H1 (cell line): ENCODE data around the gene DARS1.

Experiments
- CTCF ChIP-seq, 3 experiments: IDR thresholded peaks; 1 replicate in 2 of 3; 2 replicates in 1 of 3; pipeline versions ENCODE4 v1.5.1 to v1.6.1; 2011; ENCODE audit warnings: low read length in 3 of 3, mild to moderate bottlenecking in 3 of 3, inconsistent platforms in 2 of 3, low read depth in 1 of 3, moderate library complexity in 1 of 3; ENCODE audit not compliant: insufficient read depth in 1 of 3; ENCODE audit errors: control extremely low read depth in 1 of 3
- EZH2 ChIP-seq: fragments of 200-600 bp; sonication (generic); IDR thresholded peaks from 2 replicates; pipeline ENCODE4 v1.7.1; 2012; ENCODE audit warnings: low read depth, mild to moderate bottlenecking, moderate library complexity, low read length, inconsistent platforms; ENCODE audit not compliant: severe bottlenecking
- HDAC6 ChIP-seq: IDR thresholded peaks from one replicate; pipeline ENCODE4 v1.7.1; 2012; ENCODE audit warnings: low read depth, mild to moderate bottlenecking, inconsistent platforms, low read length, moderate library complexity
- NANOG ChIP-seq: IDR thresholded peaks from 2 replicates; pipeline ENCODE4 v1.6.1; 2011; ENCODE audit warnings: low read length, low read depth, mild to moderate bottlenecking, inconsistent platforms; ENCODE audit not compliant: insufficient read depth, poor library complexity, severe bottlenecking
- RFX5 ChIP-seq: IDR thresholded peaks from 2 replicates; pipeline ENCODE4 v1.6.1; 2011; ENCODE audit warnings: low read depth, low read length, improper control_type of control experiment, borderline replicate concordance
- SUZ12 ChIP-seq: fragments of 200-600 bp; sonication (generic); IDR thresholded peaks from 2 replicates; pipeline ENCODE4 v1.6.1; 2012; ENCODE audit warnings: mild to moderate bottlenecking, inconsistent platforms, low read length, moderate library complexity, mixed read lengths
- ZNF274 ChIP-seq: IDR thresholded peaks from 2 replicates; pipeline ENCODE4 v1.7.0; 2012; ENCODE audit warnings: low read length, borderline replicate concordance; ENCODE audit errors: extremely low read depth

GRCh38 chr2:135948141-135948540 is 37.3 kb downstream of the DARS1 start:
- TF ChIP-seq HDAC6, result no peak
- TF ChIP-seq SUZ12, result no peak
- no peak for TF ChIP-seq ZNF274
- TF ChIP-seq CTCF (IDR thresholded peaks at IDR 0.05; ENCODE audit: control extremely low read depth in 1 of 3, insufficient read depth in 1 of 3, low read depth in 1 of 3, low read length in 3 of 3), result no peak
- TF ChIP-seq EZH2, result no peak
- TF ChIP-seq NANOG, result no peak
- no peak for TF ChIP-seq RFX5
